ENCODE data around the gene COL4A2.
"Not testable (repeated sequence)": the region's sequence is repeated elsewhere in the genome, so short reads cannot be mapped to it uniquely, and the experiment has no call there.

The COL4A2 gene

DNA sequence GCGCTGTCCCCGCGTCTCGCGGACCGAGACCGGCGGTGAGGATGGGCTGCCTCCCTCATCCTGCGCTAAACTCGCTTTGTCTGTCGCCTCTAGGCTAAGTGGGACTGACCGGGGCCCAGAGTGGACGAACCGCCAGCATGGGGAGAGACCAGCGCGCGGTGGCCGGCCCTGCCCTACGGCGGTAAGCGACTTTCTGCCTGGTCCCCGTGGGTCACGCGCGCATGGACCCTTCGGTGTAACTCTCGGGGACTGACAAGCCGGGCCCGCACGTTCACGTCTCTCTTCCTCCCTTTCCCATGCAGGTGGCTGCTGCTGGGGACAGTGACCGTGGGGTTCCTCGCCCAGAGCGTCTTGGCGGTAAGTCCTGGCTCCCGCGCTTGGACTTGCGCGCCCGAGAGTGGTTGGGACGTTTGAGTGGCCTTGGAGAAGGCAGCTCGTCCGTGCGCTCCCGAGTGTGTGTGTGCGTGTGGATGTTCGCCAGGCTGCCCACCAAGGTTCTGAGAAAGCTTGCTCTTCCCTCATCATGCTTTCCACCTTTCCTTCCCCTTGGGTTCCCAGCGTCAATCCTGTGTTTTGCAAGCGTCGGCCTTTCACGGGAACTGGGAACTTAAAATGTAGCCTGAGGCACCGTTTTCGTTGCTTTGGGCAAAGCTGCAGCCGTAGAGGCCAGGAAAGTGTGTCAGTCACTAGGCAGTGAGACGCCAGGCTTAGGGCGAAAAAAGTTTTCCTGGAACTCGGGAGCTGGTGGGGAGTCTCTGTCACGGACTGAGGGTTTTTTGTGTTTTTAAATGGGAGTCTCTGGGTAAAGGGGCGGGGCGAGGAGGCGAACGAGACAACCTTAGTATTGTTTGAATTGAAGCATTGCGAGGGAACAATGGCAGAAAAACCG lies 927 bp downstream of the COL4A2 start:
- no peak for DNase-seq (ENCODE audit: low read depth in 2 of 2)

DNA sequence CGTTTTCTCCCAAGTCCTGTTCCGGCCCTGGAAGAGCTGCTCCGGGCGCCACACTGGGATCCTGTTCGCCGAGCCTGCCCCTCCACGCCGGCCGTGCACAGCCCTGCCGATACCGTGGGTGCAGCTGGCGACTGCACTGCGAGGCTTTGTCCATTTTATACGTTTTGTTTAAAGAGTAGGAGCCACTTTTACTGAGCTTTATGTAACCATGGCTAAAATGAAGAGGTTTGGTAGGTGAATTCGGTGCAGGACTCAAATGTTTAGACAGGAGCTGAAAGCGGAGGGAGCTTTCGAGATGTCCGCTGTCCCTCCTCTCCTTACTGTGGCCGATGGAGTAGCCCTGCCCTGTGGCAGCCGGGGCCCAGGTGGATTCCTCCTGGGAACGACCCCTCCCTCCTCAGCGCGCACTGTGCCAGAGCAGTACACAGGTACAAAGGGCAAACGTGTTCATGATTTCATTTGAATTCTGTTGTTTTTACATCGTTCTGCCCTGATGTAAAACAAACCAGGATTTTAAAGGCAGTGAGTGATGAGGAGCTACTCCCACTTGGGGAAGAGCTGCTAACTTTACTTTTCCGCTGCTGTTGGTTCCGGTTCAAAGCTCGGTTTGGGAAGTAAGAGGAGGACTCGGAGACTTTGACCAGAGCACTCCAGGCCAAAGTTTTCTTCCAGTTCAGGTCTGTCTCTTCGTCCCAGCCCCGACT lies 1.7 kb downstream of the COL4A2 start:
- DNase-seq (ENCODE audit: low read depth in 2 of 2): no peak

DNA sequence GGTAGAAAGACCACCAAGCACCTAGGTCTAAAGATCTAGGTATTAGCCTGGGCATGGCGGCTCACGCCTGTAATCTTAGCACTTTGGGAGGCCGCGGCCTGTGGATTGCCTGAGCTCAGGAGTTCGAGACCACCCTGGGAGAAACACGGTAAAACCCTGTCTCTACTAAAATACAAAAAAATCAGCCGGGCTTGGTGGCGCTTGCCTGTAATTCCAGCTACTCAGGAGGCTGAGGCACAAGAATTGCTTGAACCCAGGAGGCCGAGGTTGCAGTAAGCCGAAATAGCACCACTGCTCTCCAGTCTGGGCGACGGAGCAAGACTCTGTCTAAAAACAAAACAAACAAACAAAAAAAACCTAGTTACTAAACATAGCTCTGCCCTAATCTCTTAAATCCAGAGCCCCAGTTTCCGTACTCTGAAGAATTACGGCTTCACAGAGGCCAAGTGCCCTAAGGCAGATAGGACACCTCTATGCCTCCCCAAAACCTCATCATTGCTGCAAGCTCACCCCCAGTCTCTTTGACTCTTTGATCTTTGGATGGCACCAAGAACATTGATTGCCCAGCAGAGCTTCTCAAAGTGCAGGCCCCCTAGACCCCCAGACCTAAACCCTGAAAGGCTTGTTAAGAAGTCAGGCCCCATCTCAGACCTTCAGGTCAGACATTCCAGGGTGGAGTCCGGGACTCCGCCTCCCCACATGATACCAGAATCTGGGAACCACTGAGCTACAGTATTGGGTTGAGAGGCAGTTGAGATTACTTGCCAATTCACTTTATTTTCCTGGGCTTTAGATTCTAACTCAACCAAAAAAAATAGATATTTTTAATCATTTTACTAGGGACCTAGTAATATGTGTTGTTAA lies 2.8 kb downstream of the COL4A2 start:
- no peak for DNase-seq (ENCODE audit: low read depth in 2 of 2)

DNA sequence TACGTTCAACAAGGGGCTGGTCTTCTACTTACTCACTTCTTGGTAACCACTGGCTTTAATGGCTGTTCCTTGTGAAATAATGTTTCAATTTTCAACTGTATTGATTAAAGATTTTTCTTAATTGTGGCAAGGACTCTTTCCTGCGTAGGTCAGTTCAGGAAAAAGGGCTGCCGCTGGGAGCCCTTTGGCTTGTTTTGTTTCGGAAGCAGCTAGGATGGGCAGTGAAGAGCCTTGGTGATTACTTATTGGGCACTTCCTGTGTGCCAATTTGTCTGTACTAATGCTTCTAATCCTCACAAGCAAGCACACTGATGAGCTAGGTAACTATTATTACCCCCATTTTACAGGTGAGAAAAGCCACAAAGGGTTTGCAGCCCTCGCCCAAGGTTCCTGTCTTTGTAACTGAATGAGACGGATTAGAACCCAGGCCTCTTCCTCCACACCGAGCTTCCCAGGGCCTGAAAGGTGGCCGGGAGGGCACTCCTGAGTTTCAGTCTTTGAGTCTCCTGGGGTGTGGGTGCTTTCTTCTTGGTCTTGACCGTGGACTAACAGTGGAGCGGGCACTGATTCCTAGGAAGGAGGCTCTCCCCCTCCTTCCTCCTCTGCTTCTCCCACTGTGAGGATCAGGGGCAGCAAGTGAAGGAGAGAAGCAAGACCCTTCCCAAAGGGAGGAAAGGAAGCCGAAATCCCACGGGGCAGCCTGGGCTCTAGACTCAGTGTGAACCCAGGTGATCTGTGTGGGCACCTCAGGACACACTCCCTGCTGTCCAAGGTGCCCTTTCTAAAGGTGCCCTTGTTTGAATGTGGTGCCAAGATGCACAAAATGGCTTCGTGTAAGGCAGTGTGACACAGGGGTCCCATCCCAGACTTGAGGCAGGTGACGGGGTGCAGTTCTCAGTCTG lies 3.7 kb downstream of the COL4A2 start:
- no peak for DNase-seq (ENCODE audit: low read depth in 2 of 2)

DNA sequence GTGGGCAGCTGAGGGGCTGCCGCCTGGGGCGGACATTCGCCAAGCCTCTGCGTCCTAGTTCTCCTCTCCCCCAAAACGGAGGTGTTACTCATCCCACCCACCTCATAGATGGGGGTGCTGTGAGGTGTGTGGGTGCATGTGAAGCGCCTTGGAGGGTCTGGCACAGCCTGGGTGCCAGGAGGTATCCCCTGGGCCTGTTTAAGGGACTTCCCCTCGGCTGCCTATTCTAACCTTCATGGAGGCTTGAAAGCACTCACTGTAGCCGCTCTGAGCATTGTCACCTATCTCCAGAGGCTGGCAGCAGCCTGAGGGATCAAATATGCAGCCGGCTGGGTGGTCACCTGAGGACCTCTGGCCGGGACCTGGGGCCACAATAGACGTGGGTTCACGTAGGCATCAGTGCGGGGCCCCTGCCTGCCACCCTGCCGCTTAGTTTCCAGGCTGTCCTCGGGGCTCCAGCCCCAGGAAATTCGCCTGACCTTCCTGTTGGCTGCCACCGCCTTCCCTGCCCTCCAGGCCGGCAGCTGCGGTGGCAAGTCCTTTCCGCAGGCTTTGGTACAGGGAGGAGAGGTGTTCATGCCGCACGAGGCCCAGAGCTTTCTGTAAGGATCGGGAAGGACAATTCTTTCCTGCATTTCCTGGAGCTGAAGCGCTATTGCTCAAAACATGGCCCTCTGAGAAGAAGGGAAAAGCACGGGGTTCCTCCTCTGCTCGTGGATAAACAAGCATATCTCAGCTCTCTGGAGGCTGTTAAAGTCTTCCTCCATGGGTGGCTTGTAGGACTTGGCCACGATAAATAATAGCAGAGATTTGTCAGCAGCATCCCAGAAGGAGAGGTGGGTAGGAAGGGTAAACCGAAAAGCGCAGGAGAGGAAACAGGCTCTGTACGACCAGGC lies 4.6 kb downstream of the COL4A2 start:
- no peak for DNase-seq (ENCODE audit: low read depth in 2 of 2)

DNA sequence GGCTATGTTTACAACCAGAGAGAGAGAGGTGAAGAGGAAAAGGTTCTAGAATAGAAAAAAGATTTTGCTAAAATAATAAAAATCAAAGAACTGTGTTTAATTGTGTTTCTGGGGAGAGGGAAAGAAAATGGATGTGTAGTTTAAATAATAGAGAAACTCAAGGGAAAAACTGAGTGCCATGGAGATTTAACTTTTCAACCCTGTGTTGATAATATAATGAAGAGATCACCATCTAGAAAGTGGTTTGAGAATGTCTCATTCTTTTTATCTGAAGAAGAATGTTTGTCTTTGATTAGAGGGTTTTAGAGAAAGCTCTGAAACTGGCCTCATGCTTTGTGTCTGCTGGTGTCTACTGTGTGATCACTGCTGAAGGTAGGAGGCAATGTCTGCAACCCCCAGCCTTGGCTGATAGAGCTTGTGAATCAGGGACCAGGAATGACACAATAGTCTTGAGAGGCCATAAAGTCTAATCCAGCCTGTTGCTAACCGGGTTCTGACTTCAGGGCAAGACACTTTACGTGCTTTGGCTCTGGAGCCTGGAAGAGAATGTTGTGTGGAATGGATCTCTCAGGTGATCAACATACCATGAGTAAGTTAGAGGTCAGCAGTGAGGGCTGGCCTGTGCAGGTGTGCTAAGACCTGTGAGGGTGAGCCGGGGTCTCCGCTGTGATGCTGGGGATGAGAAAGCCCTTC lies 5.4 kb downstream of the COL4A2 start:
- no peak for DNase-seq (ENCODE audit: low read depth in 2 of 2)

DNA sequence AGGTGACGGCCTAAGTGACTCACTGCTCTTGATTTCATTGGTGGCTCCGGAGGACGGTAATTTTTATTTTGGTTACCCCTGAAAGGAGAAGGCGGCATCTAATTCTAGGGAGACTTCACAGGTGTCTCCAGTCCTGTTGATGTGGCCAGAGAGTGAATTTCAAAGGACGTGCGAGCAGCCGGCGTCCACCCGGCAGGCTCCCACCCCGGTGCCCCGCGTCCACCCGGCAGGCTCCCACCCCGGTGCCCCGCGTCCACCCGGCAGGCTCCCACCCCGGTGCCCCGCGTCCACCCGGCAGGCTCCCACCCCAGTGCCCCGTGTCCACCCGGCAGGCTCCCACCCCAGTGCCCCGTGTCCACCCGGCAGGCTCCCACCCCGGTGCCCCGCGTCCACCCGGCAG lies 6.2 kb downstream of the COL4A2 start:
- DNase-seq (ENCODE audit: low read depth in 2 of 2): not testable (repeated sequence)

DNA sequence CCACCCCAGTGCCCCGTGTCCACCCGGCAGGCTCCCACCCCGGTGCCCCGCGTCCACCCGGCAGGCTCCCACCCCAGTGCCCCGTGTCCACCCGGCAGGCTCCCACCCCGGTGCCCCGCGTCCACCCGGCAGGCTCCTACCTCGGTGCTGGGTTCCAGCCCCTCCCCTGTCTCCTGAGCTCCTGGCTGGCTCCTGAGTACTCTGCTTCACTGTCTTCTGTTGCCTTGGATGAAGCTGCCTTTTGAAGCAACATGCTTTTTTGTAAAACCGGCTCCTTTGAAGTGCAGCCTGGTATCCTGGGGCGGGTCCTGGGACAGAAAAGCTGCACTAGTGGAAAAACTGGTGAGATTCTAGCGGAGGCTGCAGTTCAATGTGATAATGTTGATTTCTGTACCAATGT lies 6.6 kb downstream of the COL4A2 start:
- DNase-seq (ENCODE audit: low read depth in 2 of 2): not testable (repeated sequence)

DNA sequence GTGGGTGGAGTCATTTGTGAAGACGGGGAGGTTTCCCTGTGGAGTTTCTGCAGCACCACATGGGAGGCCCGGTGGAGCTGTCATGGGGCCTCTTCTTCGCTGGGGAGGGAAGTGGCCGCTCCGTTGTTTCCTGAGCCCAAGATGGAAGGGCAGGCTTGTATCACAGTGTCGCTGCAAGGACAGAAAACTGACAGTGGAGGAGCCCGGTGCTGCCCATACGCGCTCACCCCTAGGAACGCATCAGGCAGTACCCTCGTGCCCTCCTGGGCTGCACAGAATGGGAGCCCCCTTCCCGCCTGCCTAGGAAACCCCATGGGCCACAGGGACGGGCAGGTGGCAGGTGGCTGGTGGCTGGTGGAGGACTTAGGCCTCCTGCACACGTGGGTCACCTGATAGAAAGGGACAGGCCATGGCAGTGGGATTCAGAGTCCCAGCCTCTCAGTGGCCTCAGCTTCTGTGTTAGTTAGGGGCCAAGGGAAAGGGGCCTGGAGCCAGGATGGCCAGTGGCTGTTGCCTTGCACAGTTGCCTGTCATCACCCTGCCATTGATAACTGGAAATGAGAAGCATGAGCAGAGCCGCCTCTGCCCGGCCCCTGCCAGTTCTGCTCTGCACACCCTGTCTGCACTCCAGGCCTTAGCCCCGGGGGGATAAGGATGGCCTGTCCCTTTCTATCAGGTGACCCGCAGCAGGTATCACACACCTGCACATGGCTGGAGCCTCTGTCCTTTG lies 7.6 kb downstream of the COL4A2 start:
- no peak for DNase-seq (ENCODE audit: low read depth in 2 of 2)

DNA sequence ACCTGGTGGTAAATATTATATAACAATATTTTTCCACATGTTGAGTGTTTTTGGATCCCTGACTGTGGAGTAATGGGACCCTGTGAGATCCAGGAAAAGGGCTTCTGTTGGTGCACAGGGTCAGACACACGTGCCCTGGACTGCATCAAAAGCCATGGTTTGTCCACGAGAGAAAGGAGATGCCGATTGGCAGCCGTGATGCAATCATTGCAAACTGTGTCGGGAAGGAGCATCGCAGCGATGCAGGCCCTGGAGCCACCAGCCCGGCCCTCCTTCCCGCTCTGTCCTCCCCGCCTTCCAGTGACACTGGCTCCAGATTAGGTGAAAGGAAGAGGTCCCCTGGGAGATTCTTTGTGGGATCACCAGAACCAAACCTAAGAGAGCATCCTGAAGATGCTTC lies 9.1 kb downstream of the COL4A2 start:
- DNase-seq (ENCODE audit: low read depth in 2 of 2): no peak

DNA sequence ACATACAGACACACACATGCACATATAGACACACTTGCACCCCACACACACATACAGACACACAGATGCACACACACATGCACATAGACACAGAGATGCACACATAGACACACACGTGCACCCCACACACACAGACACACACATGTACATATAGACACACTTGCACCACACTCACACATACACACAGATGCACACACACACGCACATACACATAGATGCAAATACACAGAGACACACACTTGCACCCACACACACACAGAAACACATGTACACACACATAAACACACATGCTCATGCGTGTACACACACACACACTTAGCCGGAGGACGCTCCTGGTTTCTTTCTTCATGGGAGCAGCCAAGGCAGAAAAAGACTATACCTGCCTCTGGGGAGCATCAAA lies 10.0 kb downstream of the COL4A2 start:
- no peak for DNase-seq (ENCODE audit: low read depth in 2 of 2)

DNA sequence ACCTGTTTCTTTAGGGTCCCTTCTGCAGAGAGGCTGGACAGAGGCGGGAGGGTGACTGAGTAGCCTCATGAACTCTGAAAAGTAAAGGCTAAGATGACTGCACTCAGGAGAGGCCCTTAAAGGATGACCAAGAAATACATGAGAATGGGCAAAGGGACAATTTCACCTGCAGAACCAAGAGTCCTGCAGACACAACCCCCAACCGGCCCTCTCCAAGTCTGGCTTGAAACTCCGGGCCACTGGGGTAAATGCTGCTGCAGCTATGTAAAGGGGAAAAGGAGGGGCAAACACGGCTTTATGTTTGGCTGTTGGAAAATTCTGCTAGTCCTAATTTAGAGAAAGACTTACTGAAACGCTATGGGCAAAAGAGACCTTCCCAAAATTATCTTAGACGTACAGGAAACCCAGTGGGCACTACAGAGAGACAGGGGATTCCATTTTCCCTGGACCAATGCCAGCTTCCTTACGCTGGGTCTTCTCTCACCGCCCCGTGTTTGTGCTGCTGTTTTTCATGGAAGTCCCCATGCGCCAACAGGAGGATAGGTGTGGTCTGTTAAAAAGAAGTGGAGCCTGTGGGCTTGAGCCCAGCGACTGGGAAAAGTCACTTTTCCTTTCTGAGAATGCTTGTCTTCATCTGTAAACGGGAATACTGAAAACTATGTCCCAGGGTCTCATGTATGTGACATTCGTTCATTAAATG lies 10.6 kb downstream of the COL4A2 start:
- no peak for DNase-seq (ENCODE audit: low read depth in 2 of 2)

DNA sequence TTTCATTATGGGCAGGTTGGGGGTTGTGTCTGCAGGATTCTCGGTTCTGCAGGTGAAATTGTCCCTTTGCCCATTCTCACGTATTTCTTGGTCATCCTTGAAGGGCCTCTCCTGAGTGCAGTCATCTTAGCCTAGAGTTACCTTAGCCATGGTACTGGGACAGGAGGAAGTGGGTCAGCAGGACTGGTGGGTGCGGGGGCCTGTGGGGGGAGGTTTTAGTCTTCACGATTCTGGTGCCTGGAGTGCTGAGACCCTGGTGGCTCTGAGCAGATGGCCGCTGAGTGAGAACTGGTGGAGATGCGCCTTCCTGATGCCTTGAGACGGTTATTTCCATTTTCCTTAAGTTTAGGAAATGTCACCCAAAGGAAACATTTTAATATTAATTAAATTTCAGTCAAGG lies 11.8 kb downstream of the COL4A2 start:
- no peak for DNase-seq (ENCODE audit: low read depth in 2 of 2)

DNA sequence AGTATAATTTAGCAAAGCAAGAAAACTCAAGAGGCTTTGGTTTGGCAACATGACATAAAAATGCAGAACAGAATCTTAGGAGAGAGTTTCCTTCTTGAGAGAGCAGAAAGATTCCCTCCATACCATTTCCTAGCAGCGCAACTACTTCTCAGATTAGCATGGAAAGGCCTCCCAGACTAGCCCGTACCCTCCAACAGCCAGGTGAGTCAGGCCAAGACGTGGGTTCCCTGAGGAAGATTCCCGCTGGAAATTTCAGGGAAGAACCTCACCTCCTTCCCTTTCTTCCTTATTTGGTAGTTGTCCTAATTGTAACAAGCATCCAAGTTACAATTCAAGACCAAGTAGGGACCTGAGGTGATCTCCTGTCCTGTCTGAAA lies 12.3 kb downstream of the COL4A2 start:
- no peak for DNase-seq (ENCODE audit: low read depth in 2 of 2)

DNA sequence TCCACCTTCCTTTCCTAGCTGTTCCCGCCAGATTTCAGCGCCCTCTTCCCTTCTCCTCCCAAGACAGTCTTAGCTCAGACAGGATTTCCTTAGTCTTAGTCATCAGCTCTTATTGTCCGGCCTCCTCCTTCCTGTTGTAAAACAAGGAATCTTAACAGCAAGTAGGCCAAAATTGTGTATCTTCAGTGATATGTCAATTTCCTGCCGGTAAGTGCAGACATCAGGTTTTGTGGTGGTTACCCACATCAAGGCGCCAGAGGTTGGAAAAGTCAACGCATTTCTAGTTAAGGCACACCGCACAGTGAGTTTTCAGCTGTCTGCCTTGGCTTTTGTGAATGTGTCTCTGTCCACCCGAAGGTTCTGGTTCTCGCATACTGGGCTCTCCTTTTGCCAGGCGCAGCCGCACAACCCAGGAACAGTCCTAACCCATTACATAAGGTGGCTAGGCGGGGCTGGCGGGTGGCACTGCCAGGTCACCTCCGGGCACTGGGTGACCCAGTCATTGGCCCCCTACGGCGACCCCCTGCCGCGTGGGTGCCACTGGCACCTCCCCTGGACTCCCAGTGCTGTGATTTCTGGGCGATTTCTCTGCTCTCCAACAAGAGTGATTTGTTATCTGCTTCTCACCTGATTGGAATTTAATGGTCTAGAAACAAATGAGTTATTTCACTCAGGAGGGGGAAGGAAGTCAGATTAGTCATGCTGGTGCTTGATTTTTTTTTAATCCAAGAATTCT lies 12.9 kb downstream of the COL4A2 start:
- peak in 1 of 2 donors; percentile 21 for DNase-seq (ENCODE audit: low read depth in 2 of 2)

DNA sequence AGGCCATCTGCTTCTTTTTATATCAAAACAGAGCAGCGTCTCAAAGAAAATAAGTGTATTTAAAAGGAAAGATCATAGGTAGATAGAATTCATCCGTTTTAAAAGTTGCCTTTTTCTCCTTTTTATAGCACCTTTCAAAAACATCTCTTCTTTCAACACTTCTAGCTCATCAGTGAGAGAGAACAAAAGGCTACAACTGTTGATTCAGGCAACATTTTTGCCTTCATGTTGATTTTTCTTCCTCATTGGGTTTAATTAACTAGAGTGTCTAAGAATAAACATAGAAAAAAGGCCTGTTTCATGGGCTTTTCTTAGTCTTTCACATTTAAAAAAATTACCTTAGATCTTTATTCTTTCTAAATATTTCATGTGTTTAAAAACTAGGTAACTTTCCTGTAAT lies 13.6 kb downstream of the COL4A2 start:
- no peak for DNase-seq (ENCODE audit: low read depth in 2 of 2)

DNA sequence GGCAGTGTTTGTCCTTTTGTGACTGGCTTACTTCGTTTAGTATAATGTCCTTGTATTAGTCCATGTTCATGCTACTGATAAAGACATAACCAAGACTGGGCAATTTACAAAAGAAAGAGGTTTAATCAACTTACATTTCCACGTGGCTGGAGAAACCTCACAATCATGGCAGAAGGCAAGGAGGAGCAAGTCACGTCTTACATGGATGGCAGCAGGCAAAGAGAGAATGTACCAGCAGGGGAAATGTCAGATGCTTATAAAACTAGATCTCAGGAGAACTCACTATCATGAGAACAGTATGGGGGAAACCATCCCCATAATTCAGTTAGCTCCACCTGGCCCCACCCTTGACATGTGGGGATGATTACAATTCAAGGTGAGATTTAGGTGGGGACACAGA lies 14.5 kb downstream of the COL4A2 start:
- DNase-seq (ENCODE audit: low read depth in 2 of 2): not testable (repeated sequence)
